Sigmoid colon (tissue), 3 donors: ENCODE data around the gene ROBO1.

ENCODE experiments used
- CTCF ChIP-seq, 4 experiments: fragments of 450-650 bp in 3 of 4; fragments of 200-600 bp in 1 of 4; IDR thresholded peaks; one replicate each; pipeline ENCODE4 v1.5.1; 2016 to 2019; ENCODE audit warnings: antibody characterized with exemption in 4 of 4, mild to moderate bottlenecking in 3 of 4, moderate library complexity in 2 of 4
- POLR2A ChIP-seq, 2 donors: fragments of 450-650 bp; IDR thresholded peaks; one replicate each; pipeline ENCODE4 v1.6.1; 2016; ENCODE audit warnings: antibody characterized with exemption in 2 of 2, mild to moderate bottlenecking in 2 of 2, moderate library complexity in 2 of 2

GRCh38 chr3:79160421-79160820 is 607.4 kb downstream of the ROBO1 start:
- TF ChIP-seq POLR2A (IDR thresholded peaks at IDR 0.05), result no peak
- no peak for TF ChIP-seq CTCF (IDR thresholded peaks at IDR 0.05)
